HG03045 (cell line): Measurements from ENCODE around the gene KAT6B.
"Not testable (repeated sequence)": the region's sequence is repeated elsewhere in the genome, so short reads cannot be mapped to it uniquely, and the experiment has no call there.

Experiments
- ATAC-seq: cut with Tn5 transposase; IDR thresholded peaks from one replicate; pipeline ENCODE4 v1.9.1; 2021; ENCODE audit warnings: mild to moderate bottlenecking, moderate library complexity; ENCODE audit not compliant: unreplicated experiment

Gene KAT6B

GRCh38 chr10:75032119-75032518, 205.7 kb downstream of the KAT6B start:
- ATAC-seq, result no peak

GRCh38 chr10:75032813-75033212, 206.4 kb downstream of the KAT6B start:
- no peak for ATAC-seq

- ATAC-seq, result no peak
These were observed 207.2 kb downstream of the KAT6B start for GRCh38 chr10:75033399-75034130.

- no peak for ATAC-seq
These were observed 207.7 kb downstream of the KAT6B start for GRCh38 chr10:75034131-75034512.

GRCh38 chr10:75034714-75035258, 208.4 kb downstream of the KAT6B start:
- ATAC-seq, result no peak

- ATAC-seq, result no peak
These were observed 209.7 kb downstream of the KAT6B start for GRCh38 chr10:75035975-75036708.

- ATAC-seq, result no peak
These were observed 211.1 kb downstream of the KAT6B start for GRCh38 chr10:75037171-75038153.

- no peak for ATAC-seq
These were observed 211.9 kb downstream of the KAT6B start for GRCh38 chr10:75038335-75038734.

GRCh38 chr10:75040576-75040975, 214.2 kb downstream of the KAT6B start:
- no peak for ATAC-seq

GRCh38 chr10:75042292-75042974, 216.0 kb downstream of the KAT6B start:
- ATAC-seq, result no peak

- ATAC-seq, result no peak
These were observed 217.1 kb downstream of the KAT6B start for GRCh38 chr10:75043256-75044131.

GRCh38 chr10:75048669-75049098, 222.3 kb downstream of the KAT6B start:
- no peak for ATAC-seq

GRCh38 chr10:75049316-75050148, 223.1 kb downstream of the KAT6B start:
- no peak for ATAC-seq

- ATAC-seq, result no peak
These were observed 223.9 kb downstream of the KAT6B start for GRCh38 chr10:75050149-75050919.

GRCh38 chr10:75051308-75051707, 224.9 kb downstream of the KAT6B start:
- ATAC-seq, result no peak

GRCh38 chr10:75055896-75056406, 229.6 kb downstream of the KAT6B start:
- not testable (repeated sequence) for ATAC-seq

GRCh38 chr10:75057680-75058079, 231.3 kb downstream of the KAT6B start:
- no peak for ATAC-seq
